HCT116 (cell line): Measurements from ENCODE around the gene FXYD6. TPM values are rescaled to one million over a fixed set of nuclear protein-coding genes. Genes with fewer than 3 reads are reported as not detected.

ENCODE experiments used
- ATAC-seq: fragments of 200-7000 bp; cut with Tn5 transposase; 2 replicates; pipeline ENCODE4 v1.9.1; 2020; ENCODE audit warnings: mild to moderate bottlenecking, moderate library complexity
- BruUV-seq: library from RNA; stranded (reverse); fragments of 400-500 nt; replicated peaks from 2 replicates; lab custom pipeline; 2021; lab: Mats Ljungman, UMichigan
- CTCF ChIA-PET: fragments of 300-600 bp; sonication (Branson Sonifier 250); formaldehyde crosslinking; loops from one replicate; lab custom pipeline; 2021; ENCODE audit warnings: antibody characterized with exemption; lab: Charles Lee
- POLR2A ChIA-PET: fragments of 300-600, 350-600 bp; sonication (Branson Sonifier 250); formaldehyde crosslinking; loops from one replicate; lab custom pipeline; 2021; ENCODE audit warnings: antibody characterized with exemption; lab: Charles Lee
- RAD21 ChIA-PET, 2 experiments: fragments of 300-600 bp; sonication (Branson Sonifier 250); formaldehyde crosslinking; loops; one replicate each; lab custom pipeline; 2023; ENCODE audit warnings: low total read pairs in 2 of 2; ENCODE audit not compliant: uncharacterized antibody in 2 of 2, unreplicated experiment in 2 of 2, low non-redundant PET in 1 of 2; lab: Charles Lee
- DNase-seq: peaks from one replicate; pipeline ENCODE4 v3.0.0-alpha.2; 2010; ENCODE audit warnings: low read depth, low spot score
- H2AFZ ChIP-seq: fragments of 200-600 bp; shearing (Covaris generic), sonication (generic); 2 replicates; pipeline ENCODE4 v1.6.1; 2017; ENCODE audit warnings: low read depth, mixed run types, mixed read lengths, antibody characterized with exemption, low read length; ENCODE audit not compliant: poor library complexity, severe bottlenecking
- H3K27ac ChIP-seq: 2 replicates; pipeline ENCODE4 v1.5.1; 2012; ENCODE audit warnings: low read depth, low read length
- H3K27me3 ChIP-seq: fragments of 200-600 bp; sonication (generic); 2 replicates; pipeline ENCODE4 v1.6.1; 2016; ENCODE audit warnings: mixed run types, low read length, mixed read lengths; ENCODE audit not compliant: insufficient read depth
- H3K36me3 ChIP-seq, 2 experiments: fragments of 200-500 bp in 1 of 2; fragments of 200-600 bp in 1 of 2; sonication (Bioruptor generic) in 1 of 2; sonication (generic) in 1 of 2; 2 replicates each; pipeline versions ENCODE4 v1.5.1 to v1.6.1; 2014 to 2016; ENCODE audit warnings: low read length in 2 of 2, inconsistent platforms in 1 of 2, mixed read lengths in 1 of 2, mixed run types in 1 of 2; ENCODE audit not compliant: insufficient read depth in 2 of 2, control insufficient read depth in 1 of 2
- H3K4me1 ChIP-seq, 2 experiments: fragments of 200-600 bp in 1 of 2; sonication (generic) in 1 of 2; 2 replicates each; pipeline versions ENCODE4 v1.5.1 to v1.6.1; 2012 to 2017; ENCODE audit warnings: low read length in 2 of 2, inconsistent platforms in 1 of 2, mild to moderate bottlenecking in 1 of 2, mixed read lengths in 1 of 2, mixed run types in 1 of 2, moderate library complexity in 1 of 2; ENCODE audit not compliant: insufficient read depth in 2 of 2, control insufficient read depth in 1 of 2
- H3K4me2 ChIP-seq: fragments of 200-600 bp; sonication (generic); 2 replicates; pipeline ENCODE4 v1.6.1; 2017; ENCODE audit warnings: mixed run types, low read length, mixed read lengths
- H3K4me3 ChIP-seq, 2 experiments: fragments of 200-600 bp in 1 of 2; sonication (generic) in 1 of 2; replicated peaks in 1 of 2; 2 replicates each; pipeline ENCODE4 v1.5.1; 2011 to 2016; ENCODE audit warnings: low read length in 2 of 2, control low read depth in 1 of 2, low read depth in 1 of 2, mild to moderate bottlenecking in 1 of 2, mixed read lengths in 1 of 2, mixed run types in 1 of 2
- H3K79me2 ChIP-seq: fragments of 200-600 bp; sonication (generic); 2 replicates; pipeline ENCODE4 v1.6.1; 2017; ENCODE audit warnings: mild to moderate bottlenecking, mixed run types, low read length, moderate library complexity, mixed read lengths; ENCODE audit not compliant: insufficient read depth
- H3K9ac ChIP-seq: fragments of 200-600 bp; sonication (generic); 2 replicates; pipeline ENCODE4 v1.6.1; 2016; ENCODE audit warnings: low read length, mixed read lengths
- H3K9me2 ChIP-seq: fragments of 200-600 bp; sonication (generic), shearing (Covaris generic); 2 replicates; pipeline ENCODE4 v1.6.1; 2017; ENCODE audit warnings: mixed run types, mild to moderate bottlenecking, moderate library complexity; ENCODE audit not compliant: insufficient read depth
- H3K9me3 ChIP-seq, 2 experiments: fragments of 200-500 bp in 1 of 2; fragments of 200-600 bp in 1 of 2; sonication (Bioruptor generic) in 1 of 2; sonication (generic) in 1 of 2; 2 replicates each; pipeline ENCODE4 v1.6.1; 2014 to 2017; ENCODE audit warnings: low read length in 2 of 2, mixed read lengths in 2 of 2, inconsistent platforms in 1 of 2, low read depth in 1 of 2, mild to moderate bottlenecking in 1 of 2, mixed run types in 1 of 2, moderate library complexity in 1 of 2; ENCODE audit not compliant: control insufficient read depth in 1 of 2, insufficient read depth in 1 of 2
- H4K20me1 ChIP-seq: fragments of 200-600 bp; sonication (generic), shearing (Covaris generic); 2 replicates; pipeline ENCODE4 v1.6.1; 2017; ENCODE audit warnings: mixed run types, mild to moderate bottlenecking, moderate library complexity; ENCODE audit not compliant: insufficient read depth
- CBX3 ChIP-seq: IDR thresholded peaks from 2 replicates; pipeline ENCODE4 v1.6.1; 2012; ENCODE audit warnings: low read depth
- CEBPB ChIP-seq: IDR thresholded peaks from 2 replicates; pipeline ENCODE4 v1.6.1; 2012; ENCODE audit warnings: low read depth
- ELF1 ChIP-seq: IDR thresholded peaks from 2 replicates; pipeline ENCODE4 v1.6.1; 2012; ENCODE audit warnings: low read depth, borderline replicate concordance
- EZH2 ChIP-seq: fragments of 200-600 bp; sonication (generic); IDR thresholded peaks from 2 replicates; pipeline ENCODE4 v1.6.1; 2017; ENCODE audit warnings: antibody characterized with exemption, mixed run types
- EZH2phosphoT487 ChIP-seq: fragments of 200-600 bp; IDR thresholded peaks from 2 replicates; pipeline ENCODE4 v1.6.1; 2018; ENCODE audit warnings: antibody characterized with exemption, borderline replicate concordance
- FOSL1 ChIP-seq: IDR thresholded peaks from 2 replicates; pipeline ENCODE4 v1.6.1; 2012; ENCODE audit warnings: low read depth
- JUND ChIP-seq: IDR thresholded peaks from 2 replicates; pipeline ENCODE4 v1.6.1; 2012
- MAX ChIP-seq: IDR thresholded peaks from 2 replicates; pipeline ENCODE4 v1.6.1; 2012
- POLR2A ChIP-seq: IDR thresholded peaks from 2 replicates; pipeline ENCODE4 v1.7.0; 2011; ENCODE audit warnings: borderline replicate concordance; ENCODE audit not compliant: insufficient read depth, insufficient read length; ENCODE audit errors: extremely low read depth
- POLR2AphosphoS5 ChIP-seq: IDR thresholded peaks from 2 replicates; pipeline ENCODE4 v1.6.1; 2011; ENCODE audit warnings: mild to moderate bottlenecking, low read depth, low read length, moderate library complexity
- RAD21 ChIP-seq: IDR thresholded peaks from 2 replicates; pipeline ENCODE4 v1.6.1; 2012; ENCODE audit warnings: low read depth, mild to moderate bottlenecking
- SP1 ChIP-seq: IDR thresholded peaks from 2 replicates; pipeline ENCODE4 v1.6.1; 2012; ENCODE audit warnings: low read depth
- SRF ChIP-seq: IDR thresholded peaks from 2 replicates; pipeline ENCODE4 v1.6.1; 2012; ENCODE audit warnings: low read depth
- TCF7L2 ChIP-seq: IDR thresholded peaks from 2 replicates; pipeline ENCODE4 v1.7.0; 2011; ENCODE audit warnings: borderline replicate concordance, inconsistent platforms; ENCODE audit not compliant: insufficient read depth, insufficient read length; ENCODE audit errors: extremely low read depth
- YY1 ChIP-seq: IDR thresholded peaks from 2 replicates; pipeline ENCODE4 v1.6.1; 2011; ENCODE audit warnings: low read length, low read depth, moderate library complexity, mild to moderate bottlenecking; ENCODE audit not compliant: insufficient replicate concordance; ENCODE audit errors: extremely low read depth
- ZFX ChIP-seq: fragments of 450-650 bp; IDR thresholded peaks from 2 replicates; pipeline ENCODE4 v1.6.1; 2017
- ZNF274 ChIP-seq: fragments of 200-500 bp; sonication (Bioruptor generic); IDR thresholded peaks from 2 replicates; pipeline ENCODE4 v1.6.1; 2014; ENCODE audit warnings: mild to moderate bottlenecking, low read depth, low read length, inconsistent platforms
- intact Hi-C: fragments of 100-400 bp; cut with micrococcal nuclease; formaldehyde crosslinking; loops from 2 replicates; pipeline ENCODE4 v1.10.0; 2022
- total RNA-seq: library from RNA; stranded (reverse); gene quantifications from one replicate; pipeline ENCODE4 v1.2.1, GENCODE V29; 2021; ENCODE audit not compliant: unreplicated experiment
- TF ChIP-seq, protein P1 (sequence below), 3 experiments: fragments of 200-600 bp in 1 of 3; sonication (generic) in 1 of 3; IDR thresholded peaks in 2 of 3; conservative IDR thresholded peaks in 1 of 3; 2 replicates each; pipeline ENCODE4 v1.5.1; 2012 to 2017; ENCODE audit warnings: low read depth in 2 of 3, low read length in 2 of 3, antibody characterized with exemption in 1 of 3, borderline replicate concordance in 1 of 3, control low read depth in 1 of 3, mild to moderate bottlenecking in 1 of 3, mixed read lengths in 1 of 3, mixed run types in 1 of 3, moderate library complexity in 1 of 3; ENCODE audit not compliant: insufficient read depth in 1 of 3

FXYD6 gene
- total RNA-seq, 1 experiment from 2014 or later: 2.5 TPM

DNA sequence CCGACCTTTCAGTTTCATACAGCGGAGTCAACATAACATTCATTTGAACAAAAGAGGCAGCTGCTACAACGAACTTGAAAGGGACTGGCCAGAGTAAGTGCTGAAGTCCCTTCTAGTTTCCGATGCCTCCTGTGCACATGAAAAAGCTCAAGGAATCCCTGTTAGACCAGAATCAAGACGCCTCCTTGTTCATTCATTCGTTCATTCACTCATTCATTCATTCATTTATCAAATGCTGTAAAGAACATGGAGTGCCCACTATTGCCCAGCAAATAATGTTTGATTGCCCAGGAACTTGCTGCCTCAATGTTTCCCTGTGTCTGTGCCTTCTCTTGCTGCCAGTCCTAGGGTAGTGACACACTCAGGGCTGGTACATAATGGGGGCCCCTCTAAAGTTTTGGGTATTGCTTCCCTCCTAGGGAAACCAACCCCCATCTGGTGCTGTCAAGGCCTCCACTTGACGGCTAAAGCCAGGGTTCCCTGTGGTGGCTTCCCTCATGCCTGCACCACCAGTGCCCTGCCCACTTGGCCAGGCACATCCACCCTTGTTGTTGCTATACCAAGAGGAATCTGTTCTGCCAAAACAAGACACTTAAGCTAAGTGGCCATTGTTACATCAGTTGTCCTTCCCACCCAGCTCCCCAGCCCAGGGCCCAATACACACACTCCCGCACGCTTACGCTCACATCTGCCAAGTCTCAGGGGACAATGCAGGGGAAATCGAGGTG lies 48.9 kb upstream of the FXYD6 start (continued):
- TF ChIP-seq, protein P1, sequence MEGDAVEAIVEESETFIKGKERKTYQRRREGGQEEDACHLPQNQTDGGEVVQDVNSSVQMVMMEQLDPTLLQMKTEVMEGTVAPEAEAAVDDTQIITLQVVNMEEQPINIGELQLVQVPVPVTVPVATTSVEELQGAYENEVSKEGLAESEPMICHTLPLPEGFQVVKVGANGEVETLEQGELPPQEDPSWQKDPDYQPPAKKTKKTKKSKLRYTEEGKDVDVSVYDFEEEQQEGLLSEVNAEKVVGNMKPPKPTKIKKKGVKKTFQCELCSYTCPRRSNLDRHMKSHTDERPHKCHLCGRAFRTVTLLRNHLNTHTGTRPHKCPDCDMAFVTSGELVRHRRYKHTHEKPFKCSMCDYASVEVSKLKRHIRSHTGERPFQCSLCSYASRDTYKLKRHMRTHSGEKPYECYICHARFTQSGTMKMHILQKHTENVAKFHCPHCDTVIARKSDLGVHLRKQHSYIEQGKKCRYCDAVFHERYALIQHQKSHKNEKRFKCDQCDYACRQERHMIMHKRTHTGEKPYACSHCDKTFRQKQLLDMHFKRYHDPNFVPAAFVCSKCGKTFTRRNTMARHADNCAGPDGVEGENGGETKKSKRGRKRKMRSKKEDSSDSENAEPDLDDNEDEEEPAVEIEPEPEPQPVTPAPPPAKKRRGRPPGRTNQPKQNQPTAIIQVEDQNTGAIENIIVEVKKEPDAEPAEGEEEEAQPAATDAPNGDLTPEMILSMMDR (IDR thresholded peaks at IDR 0.05 in 2 of 3, conservative IDR thresholded peaks at IDR 0.05 in 1 of 3; ENCODE audit: borderline replicate concordance in 1 of 3, insufficient read depth in 1 of 3, low read depth in 2 of 3, low read length in 2 of 3): no peak
- TF ChIP-seq ZNF274: no peak
- no peak for TF ChIP-seq ELF1
- no peak for TF ChIP-seq TCF7L2
- no peak for TF ChIP-seq MAX

DNA sequence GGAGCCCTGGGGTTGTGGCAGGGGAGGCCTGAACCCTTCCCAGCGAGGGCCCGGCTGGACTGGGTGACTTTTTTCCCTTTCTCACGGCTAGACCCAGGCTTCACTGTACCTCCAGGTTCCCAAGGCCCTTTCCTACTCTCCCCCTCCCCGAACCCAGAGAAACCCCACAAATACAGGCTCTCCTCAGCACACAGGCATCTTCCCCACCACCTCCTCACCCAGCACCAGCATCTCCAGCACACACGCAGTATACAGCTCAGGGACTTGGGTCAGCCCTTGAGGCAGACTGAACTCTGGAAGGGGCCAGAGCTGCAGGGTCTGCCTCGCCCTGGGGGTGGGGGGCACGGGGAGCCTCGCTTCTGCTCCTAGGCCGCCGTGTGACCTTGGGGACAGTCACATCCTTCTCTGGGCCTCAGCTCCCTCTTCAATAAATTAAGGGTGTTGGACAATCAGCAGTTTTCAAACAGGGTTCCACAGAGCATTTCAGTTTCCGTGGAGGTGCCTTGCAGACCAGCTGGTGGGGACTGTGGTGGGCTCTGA lies 48.2 kb upstream of the FXYD6 start:
- Histone ChIP-seq H3K4me2 (no peak overlapping the region), H3K79me2 (no peaks in the 10 kb centered on the region), H3K27ac (no peak overlapping the region), H3K9me2 (no peaks in the 10 kb centered on the region)
- RAD21 ChIA-PET: no interaction called here
- TF ChIP-seq EZH2phosphoT487 (no peak), FOSL1 (no peak), JUND (no peak), CEBPB (no peak), ZFX (no peak), ELF1 (no peak), ZNF274 (no peak), TCF7L2 (no peak), RAD21 (no peak), EZH2 (no peak), POLR2AphosphoS5 (no peak), SRF (no peak), POLR2A (no peak), SP1 (no peak), CBX3 (no peak), YY1 (no peak)
- TF ChIP-seq, all 23 proteins: peak for 0
- Histone ChIP-seq H4K20me1 (no peaks in the 10 kb centered on the region), H3K4me3 (no peak overlapping the region), H3K36me3 (no peaks in the 10 kb centered on the region), H3K9ac (no peak overlapping the region), H3K9me3 (no peaks in the 10 kb centered on the region), H2AFZ (no peak overlapping the region), H3K4me1 (peaks cover 11% of the 10 kb centered on the region in 2 experiments; a peak in 3 of 4 replicates), H3K27me3 (no peaks in the 10 kb centered on the region)
- DNase-seq: no peak
- POLR2A ChIA-PET: no interaction called here
- no peak for ATAC-seq
- intact Hi-C loops: no loop called here
- CTCF ChIA-PET: interaction anchor here (0.8 to 0.9 kb wide), 2 partner anchors 17 to 22 kb away, joined by 3 to 5 read pairs; no protein-coding TSS in a partner anchor
- no TSS peak for BruUV-seq
